Measurements from ENCODE around the gene SLC9A4. TPM values are rescaled to one million over a fixed set of nuclear protein-coding genes. Genes with fewer than 3 reads are reported as not detected.

The SLC9A4 gene
- total and polyA plus RNA-seq, 2 donors (not counting 1 experiment from before 2014, with no cell fraction given), result 0.20 TPM; not detected in 1

- ATAC-seq (ENCODE audit: low read depth) (no peak), DNase-seq (no peak)
- Histone ChIP-seq H3K4me1 (ENCODE audit: control insufficient read depth in 2 of 2, insufficient read depth in 2 of 2, low read length in 2 of 2) (no peaks in the 10 kb centered on the region), H3K9me3 (ENCODE audit: control extremely low read depth in 1 of 3, control insufficient read depth in 2 of 3, insufficient read depth in 1 of 3, low read length in 2 of 3) (peaks cover 0 to 5% (median 0%) of the 10 kb centered on the region in 3 donors), H3K27ac (ENCODE audit: low read length in 2 of 2) (no peak overlapping the region), H3K36me3 (replicated peaks in 1 of 2; ENCODE audit: control extremely low read depth in 1 of 2, control insufficient read depth in 1 of 2, extremely low read depth in 1 of 2, insufficient read depth in 2 of 2, low read length in 1 of 2) (no peaks in the 10 kb centered on the region), H3K9ac (ENCODE audit: low read length) (no peak overlapping the region), H3K79me2 (ENCODE audit: control insufficient read depth, insufficient read depth, low read length) (no peaks in the 10 kb centered on the region), H3K4me2 (replicated peaks; ENCODE audit: low read depth, low read length, poor library complexity, severe bottlenecking) (no peak overlapping the region), H2AFZ (ENCODE audit: insufficient read depth, low read depth, low read length, poor library complexity, severe bottlenecking) (no peak overlapping the region), H4K20me1 (ENCODE audit: control insufficient read depth, insufficient read depth, low read length, poor library complexity, severe bottlenecking) (no peaks in the 10 kb centered on the region), H3K27me3 (replicated peaks in 1 of 4; ENCODE audit: control extremely low read depth in 1 of 4, control insufficient read depth in 3 of 4, insufficient read depth in 4 of 4, low read length in 3 of 4) (peaks cover 0 to 17% (median 1%) of the 10 kb centered on the region in 4 experiments), H3K4me3 (ENCODE audit: control extremely low read depth in 1 of 5, extremely low read depth in 1 of 5, insufficient read depth in 1 of 5, low read depth in 2 of 5, low read length in 4 of 5) (no peak overlapping the region)
- H3K27me3 Mint-ChIP-seq, result peaks cover 22% of the 10 kb centered on the region
- intact Hi-C loops (cut with micrococcal nuclease), result loop anchor here (5.0 kb wide), 1 partner anchor 337 kb away; no protein-coding TSS in a partner anchor
- CTCF ChIA-PET, result interaction anchor here (5.2 kb wide), 1 partner anchor 146 kb away, joined by 43 read pairs; no protein-coding TSS in a partner anchor
- POLR2A ChIA-PET, result no interaction called here
- no peak overlapping the region for H3K27ac Mint-ChIP-seq
- H3K9me3 Mint-ChIP-seq (ENCODE audit: insufficient read depth), result peaks cover 3% of the 10 kb centered on the region
- no peak for TF ChIP-seq EZH2 (IDR thresholded peaks at IDR 0.05; ENCODE audit: borderline replicate concordance, insufficient read depth, low read depth, low read length, poor library complexity, severe bottlenecking)
- TF ChIP-seq CTCF (IDR thresholded peaks at IDR 0.05), result no peak
- H3K4me1 Mint-ChIP-seq, result no peaks in the 10 kb centered on the region
- no peak overlapping the region for H3K4me3 Mint-ChIP-seq
- whole genome bisulfite sequencing (ENCODE audit: insufficient coverage), result 75% methylated on average over 1 of the region's 1 CpG
Measured at GRCh38 chr2:102470168-102470567, 2.9 kb upstream of the SLC9A4 start.

DNA sequence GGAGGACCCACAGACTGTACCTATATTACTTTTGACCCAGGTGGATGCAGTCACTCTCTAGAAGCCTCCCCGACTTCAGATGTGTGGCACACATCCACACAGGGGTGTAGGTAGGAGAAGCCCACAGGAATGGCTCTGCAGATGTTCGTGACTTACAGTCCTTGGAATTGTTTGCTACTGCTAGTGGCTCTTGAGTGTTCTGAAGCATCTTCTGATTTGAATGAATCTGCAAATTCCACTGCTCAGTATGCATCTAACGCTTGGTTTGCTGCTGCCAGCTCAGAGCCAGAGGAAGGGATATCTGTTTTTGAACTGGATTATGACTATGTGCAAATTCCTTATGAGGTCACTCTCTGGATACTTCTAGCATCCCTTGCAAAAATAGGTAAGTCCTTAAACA, 605 bp downstream of the SLC9A4 start:
- peaks cover 0 to 14% (median 3%) of the 10 kb centered on the region in 4 experiments for H3K27me3 ChIP-seq (replicated peaks in 1 of 4; ENCODE audit: control extremely low read depth in 1 of 4, control insufficient read depth in 3 of 4, insufficient read depth in 4 of 4, low read length in 3 of 4)
- ATAC-seq (ENCODE audit: low read depth) (no peak), DNase-seq (no peak)
- no peak overlapping the region for H3K9ac ChIP-seq (ENCODE audit: low read length)
- Mint-ChIP-seq H3K27ac (no peak overlapping the region), H3K9me3 (ENCODE audit: insufficient read depth) (peaks cover 3% of the 10 kb centered on the region), H3K4me1 (no peaks in the 10 kb centered on the region), H3K27me3 (peaks cover 31% of the 10 kb centered on the region), H3K4me3 (no peak overlapping the region)
- intact Hi-C loops (cut with micrococcal nuclease), result loop anchor here (1.0 to 5.0 kb wide), 3 partner anchors 143 to 334 kb away; no protein-coding TSS in a partner anchor
- H3K4me3 ChIP-seq (ENCODE audit: control extremely low read depth in 1 of 5, extremely low read depth in 1 of 5, insufficient read depth in 1 of 5, low read depth in 2 of 5, low read length in 4 of 5), result no peak overlapping the region
- ChIA-PET POLR2A (no interaction called here), CTCF (interaction anchor here (0.6 to 5.2 kb wide), 17 partner anchors 10 to 232 kb away, joined by 3 to 43 read pairs (median 4); no protein-coding TSS in a partner anchor)
- H3K36me3 ChIP-seq (replicated peaks in 1 of 2; ENCODE audit: control extremely low read depth in 1 of 2, control insufficient read depth in 1 of 2, extremely low read depth in 1 of 2, insufficient read depth in 2 of 2, low read length in 1 of 2), result no peaks in the 10 kb centered on the region
- TF ChIP-seq CTCF (IDR thresholded peaks at IDR 0.05) (no peak), EZH2 (IDR thresholded peaks at IDR 0.05; ENCODE audit: borderline replicate concordance, insufficient read depth, low read depth, low read length, poor library complexity, severe bottlenecking) (no peak)
- H3K9me3 ChIP-seq (ENCODE audit: control extremely low read depth in 1 of 3, control insufficient read depth in 2 of 3, insufficient read depth in 1 of 3, low read length in 2 of 3), result peaks cover 0 to 5% (median 2%) of the 10 kb centered on the region in 3 donors
- H3K4me2 ChIP-seq (replicated peaks; ENCODE audit: low read depth, low read length, poor library complexity, severe bottlenecking), result no peak overlapping the region
- 71% methylated on average over 3 of the region's 3 CpGs for WGBS (ENCODE audit: insufficient coverage)
- no peak overlapping the region for H2AFZ ChIP-seq (ENCODE audit: insufficient read depth, low read depth, low read length, poor library complexity, severe bottlenecking)
- H3K4me1 ChIP-seq (ENCODE audit: control insufficient read depth in 2 of 2, insufficient read depth in 2 of 2, low read length in 2 of 2), result no peaks in the 10 kb centered on the region
- H4K20me1 ChIP-seq (ENCODE audit: control insufficient read depth, insufficient read depth, low read length, poor library complexity, severe bottlenecking), result no peaks in the 10 kb centered on the region
- H3K27ac ChIP-seq (ENCODE audit: low read length in 2 of 2), result no peak overlapping the region
- no peaks in the 10 kb centered on the region for H3K79me2 ChIP-seq (ENCODE audit: control insufficient read depth, insufficient read depth, low read length)

Measured in B cell (primary cell).